Measurements from ENCODE around the gene THSD4.

THSD4 gene

DNA sequence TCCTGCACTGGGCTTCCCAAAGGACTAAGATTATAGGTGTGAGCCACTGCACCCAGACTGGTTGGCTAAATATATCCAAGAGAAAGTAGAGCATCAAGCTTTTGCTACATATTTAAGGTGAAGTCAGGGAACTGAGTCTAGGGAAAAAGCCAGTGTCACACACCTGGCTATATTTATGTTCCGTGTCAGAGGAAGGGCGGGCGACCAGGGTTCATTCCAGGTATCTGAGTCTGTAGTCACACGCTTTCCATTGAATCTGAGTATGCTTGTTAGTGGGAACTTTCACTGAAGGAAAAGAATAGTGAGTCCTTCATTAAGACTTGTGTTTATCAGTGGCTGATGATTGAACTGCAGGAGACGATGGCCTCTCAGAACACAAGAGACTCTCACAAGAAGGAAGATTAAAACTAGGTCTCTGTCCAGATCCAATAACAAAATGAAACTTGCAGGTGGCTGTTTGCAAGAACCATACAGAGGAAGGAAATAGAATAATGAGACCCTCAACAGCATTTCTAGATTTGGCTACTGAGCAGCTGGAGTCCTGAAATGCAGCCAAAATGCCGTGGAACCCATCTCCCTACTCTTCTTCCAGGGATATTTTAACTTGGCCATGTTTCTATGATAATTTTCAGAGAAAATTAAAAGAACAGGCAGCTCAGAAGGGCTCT is 276.3 kb downstream of the THSD4 start:
- TF ChIP-seq, protein P1, sequence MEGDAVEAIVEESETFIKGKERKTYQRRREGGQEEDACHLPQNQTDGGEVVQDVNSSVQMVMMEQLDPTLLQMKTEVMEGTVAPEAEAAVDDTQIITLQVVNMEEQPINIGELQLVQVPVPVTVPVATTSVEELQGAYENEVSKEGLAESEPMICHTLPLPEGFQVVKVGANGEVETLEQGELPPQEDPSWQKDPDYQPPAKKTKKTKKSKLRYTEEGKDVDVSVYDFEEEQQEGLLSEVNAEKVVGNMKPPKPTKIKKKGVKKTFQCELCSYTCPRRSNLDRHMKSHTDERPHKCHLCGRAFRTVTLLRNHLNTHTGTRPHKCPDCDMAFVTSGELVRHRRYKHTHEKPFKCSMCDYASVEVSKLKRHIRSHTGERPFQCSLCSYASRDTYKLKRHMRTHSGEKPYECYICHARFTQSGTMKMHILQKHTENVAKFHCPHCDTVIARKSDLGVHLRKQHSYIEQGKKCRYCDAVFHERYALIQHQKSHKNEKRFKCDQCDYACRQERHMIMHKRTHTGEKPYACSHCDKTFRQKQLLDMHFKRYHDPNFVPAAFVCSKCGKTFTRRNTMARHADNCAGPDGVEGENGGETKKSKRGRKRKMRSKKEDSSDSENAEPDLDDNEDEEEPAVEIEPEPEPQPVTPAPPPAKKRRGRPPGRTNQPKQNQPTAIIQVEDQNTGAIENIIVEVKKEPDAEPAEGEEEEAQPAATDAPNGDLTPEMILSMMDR (IDR thresholded peaks at IDR 0.05), result no peak

DNA sequence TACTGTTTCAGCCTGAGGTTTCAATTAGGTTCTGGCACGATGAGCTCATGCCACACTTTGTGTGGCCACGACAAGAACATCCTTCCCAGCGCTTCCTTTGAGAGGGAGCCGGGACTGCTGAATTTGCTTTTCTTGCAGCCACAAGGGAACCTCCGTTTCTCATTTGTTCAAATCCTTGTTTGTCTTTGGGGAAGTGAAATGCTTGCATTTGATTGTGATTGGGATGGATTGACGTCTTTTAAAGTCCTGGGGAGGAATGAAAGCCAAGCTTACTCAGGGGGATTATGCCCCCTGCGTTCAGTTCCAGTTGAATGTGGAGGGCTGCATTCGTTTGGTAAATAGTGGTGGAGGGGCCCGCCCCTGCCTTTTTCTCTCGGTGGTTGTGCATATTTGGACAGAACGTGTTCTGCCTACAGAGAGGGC is 277.6 kb downstream of the THSD4 start:
- TF ChIP-seq, protein P1 (IDR thresholded peaks at IDR 0.05), result no peak

DNA sequence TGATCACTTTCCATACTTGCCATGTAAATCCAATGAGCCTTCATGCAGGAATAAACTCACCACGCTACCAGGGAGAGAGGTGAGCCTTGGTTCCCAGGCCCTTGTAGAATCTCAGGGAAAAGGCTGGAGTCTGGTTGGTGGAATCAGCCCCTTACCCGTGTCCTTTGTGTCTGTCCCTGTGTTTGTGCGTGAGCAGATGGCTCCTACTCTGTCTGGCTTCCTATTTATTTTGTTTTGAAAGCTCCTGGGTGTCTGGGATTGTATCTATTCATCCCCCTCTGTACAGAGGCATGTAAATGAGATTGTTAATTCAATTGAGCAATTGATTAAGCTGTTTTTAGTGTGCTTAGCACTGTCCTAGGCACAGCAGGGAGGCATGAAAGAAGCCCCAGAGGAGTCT is 278.1 kb downstream of the THSD4 start:
- TF ChIP-seq, protein P1 (IDR thresholded peaks at IDR 0.05), result no peak

DNA sequence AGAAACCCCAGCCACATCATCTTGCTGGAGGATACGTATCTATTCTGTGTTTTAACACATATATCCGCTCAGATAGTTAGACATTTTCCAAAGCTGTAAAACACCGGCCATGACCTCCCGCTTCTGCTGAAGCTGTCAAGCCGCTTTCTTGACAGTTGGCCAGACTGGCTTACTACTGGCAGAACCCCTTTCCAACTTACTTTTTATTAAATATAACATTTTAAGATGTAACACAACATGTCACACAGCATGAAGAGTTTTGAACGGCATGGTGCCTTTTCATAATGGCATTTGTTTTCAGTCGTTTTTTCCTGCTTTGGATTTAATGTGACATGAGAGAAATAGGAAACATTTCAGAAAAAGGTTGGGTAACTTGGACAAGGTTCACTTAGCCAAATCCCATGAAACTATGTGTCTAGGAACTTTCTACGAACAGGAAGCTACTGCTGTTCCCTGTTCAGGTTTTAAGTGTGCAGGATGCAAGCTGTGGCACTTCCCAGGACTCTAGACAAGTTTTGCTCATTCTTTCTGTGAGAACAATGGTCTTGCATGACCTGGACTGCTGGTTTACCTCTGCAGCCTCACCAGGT is 281.4 kb downstream of the THSD4 start:
- TF ChIP-seq, protein P1 (IDR thresholded peaks at IDR 0.05), result no peak

DNA sequence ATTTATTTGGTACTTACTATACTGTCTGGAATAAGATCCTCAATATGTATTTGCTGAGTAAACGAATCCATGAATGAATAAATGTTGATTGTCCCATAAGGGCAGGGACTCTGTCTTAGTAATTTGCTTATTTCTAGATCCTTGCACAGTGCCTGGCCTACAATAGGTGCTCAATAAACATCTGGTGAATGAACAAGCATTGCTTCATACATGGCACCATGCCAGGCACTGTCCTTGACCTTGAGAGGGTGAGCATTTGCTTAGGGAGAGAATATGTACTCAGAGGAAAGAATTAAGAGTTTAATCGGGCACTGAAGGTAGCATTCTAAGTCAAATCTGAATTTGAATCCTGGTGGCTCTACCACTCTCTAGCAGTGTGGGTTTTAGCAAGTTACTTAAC is 282.1 kb downstream of the THSD4 start:
- TF ChIP-seq, protein P1 (IDR thresholded peaks at IDR 0.05), result no peak

DNA sequence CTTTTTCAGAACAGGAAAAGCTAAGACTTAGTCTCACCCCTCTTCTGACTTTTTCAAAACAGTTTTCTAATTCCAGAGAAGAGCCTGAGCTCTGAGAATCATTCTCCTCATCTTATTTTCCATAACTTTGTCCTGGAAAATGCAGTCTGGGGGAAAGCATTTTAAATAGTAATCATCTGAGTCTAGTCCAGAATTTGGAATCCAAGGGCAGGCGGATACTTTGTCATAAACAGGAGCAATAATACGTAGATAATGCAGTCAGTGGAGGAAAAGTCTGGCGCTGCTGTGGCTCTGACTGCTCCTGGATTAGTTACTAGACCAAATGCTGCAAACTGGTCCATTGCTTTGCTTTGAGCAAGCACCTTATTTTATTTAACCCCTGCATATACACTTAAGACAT is 285.0 kb downstream of the THSD4 start:
- TF ChIP-seq, protein P1 (IDR thresholded peaks at IDR 0.05), result no peak

DNA sequence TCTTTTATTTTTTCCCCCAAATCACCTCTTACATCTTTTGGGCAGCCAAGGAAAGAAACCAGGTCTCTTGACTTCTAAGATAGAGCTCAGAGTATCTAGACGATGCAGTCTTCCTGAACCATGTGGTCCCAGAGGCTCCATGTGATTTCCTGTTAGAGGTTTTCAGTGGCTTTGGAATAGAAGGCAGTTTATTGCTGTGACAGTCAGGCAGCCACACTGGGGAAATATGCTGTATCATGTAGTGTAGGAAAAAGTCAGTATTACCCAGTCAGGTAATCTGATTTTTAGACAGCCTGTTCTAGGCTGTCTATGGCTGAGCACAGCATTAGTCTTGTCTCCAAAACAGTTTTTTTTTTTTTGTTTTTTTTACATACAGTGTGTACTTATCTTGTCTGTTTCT is 294.3 kb downstream of the THSD4 start:
- TF ChIP-seq, protein P1 (IDR thresholded peaks at IDR 0.05), result no peak

Data from LNCAP (cell line).